Stomach (tissue), 9 donors: ENCODE data around the gene PRSS38. TPM values are rescaled to one million over a fixed set of nuclear protein-coding genes. Genes with fewer than 3 reads are reported as not detected.

Source experiments
- DNase-seq, 2 donors: peaks; one replicate each; pipeline versions ENCODE4 v3.0.0 to v3.0.0-alpha.2; 2013 to 2019
- H3K27ac ChIP-seq, 5 donors: fragments of 200-600 bp in 4 of 5; sonication (generic) in 4 of 5; one replicate each; pipeline ENCODE4 v1.5.1; 2013 to 2019; ENCODE audit warnings: mild to moderate bottlenecking in 1 of 5, moderate library complexity in 1 of 5
- H3K27me3 ChIP-seq, 3 donors: fragments of 200-600 bp; sonication (generic); one replicate each; pipeline ENCODE4 v1.5.1; 2017 to 2019; ENCODE audit warnings: mixed run types in 1 of 3
- H3K36me3 ChIP-seq, 4 donors: fragments of 200-600 bp; sonication (generic); 1 replicate in 3 of 4; 2 replicates in 1 of 4; pipeline ENCODE4 v1.5.1; 2016 to 2019
- H3K4me1 ChIP-seq, 4 donors: fragments of 200-600 bp; sonication (generic); one replicate each; pipeline ENCODE4 v1.5.1; 2016 to 2019
- H3K4me3 ChIP-seq, 4 donors: fragments of 200-600 bp; sonication (generic) in 3 of 4; one replicate each; pipeline ENCODE4 v1.5.1; 2016 to 2019; ENCODE audit warnings: mild to moderate bottlenecking in 1 of 4
- H3K9me3 ChIP-seq, 4 donors: fragments of 200-600 bp; sonication (generic); one replicate each; pipeline ENCODE4 v1.5.1; 2016 to 2019
- EP300 ChIP-seq: sonication (generic); formaldehyde crosslinking; IDR thresholded peaks from one replicate; pipeline ENCODE4 v1.6.1; 2017; ENCODE audit warnings: antibody characterized with exemption
- POLR2A ChIP-seq, 4 donors: fragments of 450-650 bp; IDR thresholded peaks; one replicate each; pipeline ENCODE4 v1.6.1; 2016; ENCODE audit warnings: antibody characterized with exemption in 4 of 4, control low read depth in 2 of 4, mild to moderate bottlenecking in 1 of 4, moderate library complexity in 1 of 4
- POLR2AphosphoS5 ChIP-seq, 3 donors: sonication (generic); formaldehyde crosslinking; IDR thresholded peaks; one replicate each; pipeline ENCODE4 v1.6.1; 2016; ENCODE audit warnings: antibody characterized with exemption in 3 of 3
- WGBS, 5 donors: extraction: QIAGEN DNeasy Blood & Tissue Kit in 3 of 5; methylation state at CpG; one replicate each; pipeline versions ENCODE4 v1.1.5 to v1.1.7; 2013 to 2018; 5-methylcytosine and 5-hydroxymethylcytosine counted together
- intact Hi-C: fragments of 100-400 bp; cut with DNase I; formaldehyde crosslinking; loops from one replicate; pipeline ENCODE4 v1.15.1; 2023; ENCODE audit warnings: low total_unique reads
- polyA plus RNA-seq, 3 donors: library from polyadenylated mRNA; stranded (reverse); fragments of 200-250 nt; gene quantifications; one replicate each; pipeline ENCODE4 v1.2.3, GENCODE V29; 2013
- total RNA-seq, 5 donors: library from RNA; depleted of rRNA; stranded (reverse); fragments of >200 nt; gene quantifications; one replicate each; pipeline versions ENCODE4 v1.1.0 to v1.2.3, GENCODE V29; 2014 to 2016
- TF ChIP-seq, protein P1 (sequence below), 7 experiments: fragments of 450-650 bp in 4 of 7; fragments of 200-600 bp in 3 of 7; sonication (generic) in 3 of 7; IDR thresholded peaks; one replicate each; pipeline ENCODE4 v1.5.1; 2016 to 2019; ENCODE audit warnings: antibody characterized with exemption in 7 of 7, control low read depth in 2 of 7, mild to moderate bottlenecking in 1 of 7
- donor health status: healthy with polysubstance abuse.
- donor health status: Bipolar disorder and iron deficiency.
- donor health status: healthy.

Gene PRSS38
- total and polyA plus RNA-seq, 8 donors = not detected

GRCh38 chr1:227854189-227854588 lies 38.7 kb downstream of the PRSS38 start:
- Histone ChIP-seq H3K4me1 (no peaks in the 10 kb centered on the region), H3K9me3 (peaks cover 0 to under 1% (median 0%) of the 10 kb centered on the region in 4 donors), H3K4me3 (no peak overlapping the region), H3K36me3 (no peaks in the 10 kb centered on the region), H3K27me3 (peaks cover 0 to 11% (median 7%) of the 10 kb centered on the region in 3 donors), H3K27ac (no peak overlapping the region)
- intact Hi-C loops = no loop called here
- TF ChIP-seq POLR2AphosphoS5 (IDR thresholded peaks at IDR 0.05) (no peak), EP300 (no peak), POLR2A (IDR thresholded peaks at IDR 0.05) (no peak)
- TF ChIP-seq, protein P1, sequence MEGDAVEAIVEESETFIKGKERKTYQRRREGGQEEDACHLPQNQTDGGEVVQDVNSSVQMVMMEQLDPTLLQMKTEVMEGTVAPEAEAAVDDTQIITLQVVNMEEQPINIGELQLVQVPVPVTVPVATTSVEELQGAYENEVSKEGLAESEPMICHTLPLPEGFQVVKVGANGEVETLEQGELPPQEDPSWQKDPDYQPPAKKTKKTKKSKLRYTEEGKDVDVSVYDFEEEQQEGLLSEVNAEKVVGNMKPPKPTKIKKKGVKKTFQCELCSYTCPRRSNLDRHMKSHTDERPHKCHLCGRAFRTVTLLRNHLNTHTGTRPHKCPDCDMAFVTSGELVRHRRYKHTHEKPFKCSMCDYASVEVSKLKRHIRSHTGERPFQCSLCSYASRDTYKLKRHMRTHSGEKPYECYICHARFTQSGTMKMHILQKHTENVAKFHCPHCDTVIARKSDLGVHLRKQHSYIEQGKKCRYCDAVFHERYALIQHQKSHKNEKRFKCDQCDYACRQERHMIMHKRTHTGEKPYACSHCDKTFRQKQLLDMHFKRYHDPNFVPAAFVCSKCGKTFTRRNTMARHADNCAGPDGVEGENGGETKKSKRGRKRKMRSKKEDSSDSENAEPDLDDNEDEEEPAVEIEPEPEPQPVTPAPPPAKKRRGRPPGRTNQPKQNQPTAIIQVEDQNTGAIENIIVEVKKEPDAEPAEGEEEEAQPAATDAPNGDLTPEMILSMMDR (IDR thresholded peaks at IDR 0.05) = no peak
- no peak for DNase-seq

DNA sequence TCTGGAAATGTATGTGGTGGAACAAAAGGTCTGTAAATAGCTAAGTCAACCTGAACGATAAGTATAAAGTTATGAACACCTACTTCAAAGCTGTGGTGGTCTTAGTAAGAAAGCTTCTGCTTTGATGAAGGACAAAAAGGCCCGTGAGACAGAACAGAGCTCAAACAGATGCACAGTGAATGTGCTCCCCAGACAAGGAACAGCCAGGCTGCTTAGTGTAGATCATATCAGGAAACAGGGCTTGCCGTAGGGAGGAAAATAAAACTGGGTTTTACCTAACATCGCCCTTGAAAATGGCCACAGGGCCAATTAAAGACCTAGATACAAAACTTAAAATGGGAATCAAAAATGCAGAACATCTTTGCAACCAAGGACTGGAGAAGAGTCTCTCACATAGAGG lies 40.2 kb downstream of the PRSS38 start:
- H3K4me3 ChIP-seq = no peak overlapping the region
- H3K9me3 ChIP-seq = no peaks in the 10 kb centered on the region
- intact Hi-C loops = no loop called here
- DNase-seq = no peak
- no peaks in the 10 kb centered on the region for H3K36me3 ChIP-seq
- 66 to 86% (median 76%) methylated on average over 4 of the region's 4 CpGs for WGBS, 5 donors
- H3K27ac ChIP-seq = no peak overlapping the region
- TF ChIP-seq POLR2A (IDR thresholded peaks at IDR 0.05) (no peak), POLR2AphosphoS5 (IDR thresholded peaks at IDR 0.05) (no peak), EP300 (no peak)
- TF ChIP-seq, protein P1 (IDR thresholded peaks at IDR 0.05) = no peak
- peaks cover 0 to 11% (median 7%) of the 10 kb centered on the region in 3 donors for H3K27me3 ChIP-seq
- H3K4me1 ChIP-seq = no peaks in the 10 kb centered on the region

- Histone ChIP-seq H3K9me3 (no peaks in the 10 kb centered on the region), H3K36me3 (no peaks in the 10 kb centered on the region), H3K27me3 (peaks cover 0 to 11% (median 7%) of the 10 kb centered on the region in 3 donors), H3K4me1 (no peaks in the 10 kb centered on the region), H3K27ac (no peak overlapping the region), H3K4me3 (no peak overlapping the region)
- no peak for TF ChIP-seq POLR2A (IDR thresholded peaks at IDR 0.05)
- TF ChIP-seq EP300 = no peak
- TF ChIP-seq, protein P1 (IDR thresholded peaks at IDR 0.05) = no peak
- TF ChIP-seq POLR2AphosphoS5 (IDR thresholded peaks at IDR 0.05) = no peak
- intact Hi-C loops = no loop called here
- DNase-seq = no peak
- 82 to 89% (median 88%) methylated on average over 7 of the region's 7 CpGs for WGBS, 5 donors
These were observed 40.8 kb downstream of the PRSS38 start for GRCh38 chr1:227856147-227856858.

- TF ChIP-seq, protein P1 (IDR thresholded peaks at IDR 0.05) = no peak
- Histone ChIP-seq H3K27ac (no peak overlapping the region), H3K36me3 (no peaks in the 10 kb centered on the region), H3K27me3 (no peaks in the 10 kb centered on the region), H3K4me3 (no peak overlapping the region), H3K9me3 (peaks cover 5 to 17% (median 15%) of the 10 kb centered on the region in 4 donors), H3K4me1 (no peaks in the 10 kb centered on the region)
- intact Hi-C loops = no loop called here
- no peak for DNase-seq
These were observed 49.4 kb downstream of the PRSS38 start for GRCh38 chr1:227864882-227865281.
